ENCODE measurements around the gene SYT5.

The SYT5 gene

DNA sequence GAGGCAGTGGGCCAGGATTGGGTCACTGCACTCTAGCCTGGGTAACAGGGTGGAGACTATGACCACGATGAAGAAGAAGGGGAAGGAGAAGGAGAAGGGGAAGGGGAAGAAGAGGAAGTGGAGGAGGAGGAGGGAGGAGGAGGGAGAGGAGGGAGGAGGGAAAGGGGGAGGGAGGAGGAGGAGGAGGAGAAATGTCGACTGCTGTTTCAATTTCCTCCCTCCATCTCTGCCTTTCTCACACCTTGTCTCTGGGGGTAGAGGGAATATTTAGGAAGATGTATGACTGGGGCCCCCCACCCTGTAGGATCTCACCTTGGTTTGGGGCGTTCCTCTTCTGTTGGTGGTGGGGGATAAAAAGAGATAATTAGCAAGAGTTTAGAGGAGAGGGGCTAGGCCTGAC, 34.9 kb downstream of the SYT5 start:
- no peak for DNase-seq

DNA sequence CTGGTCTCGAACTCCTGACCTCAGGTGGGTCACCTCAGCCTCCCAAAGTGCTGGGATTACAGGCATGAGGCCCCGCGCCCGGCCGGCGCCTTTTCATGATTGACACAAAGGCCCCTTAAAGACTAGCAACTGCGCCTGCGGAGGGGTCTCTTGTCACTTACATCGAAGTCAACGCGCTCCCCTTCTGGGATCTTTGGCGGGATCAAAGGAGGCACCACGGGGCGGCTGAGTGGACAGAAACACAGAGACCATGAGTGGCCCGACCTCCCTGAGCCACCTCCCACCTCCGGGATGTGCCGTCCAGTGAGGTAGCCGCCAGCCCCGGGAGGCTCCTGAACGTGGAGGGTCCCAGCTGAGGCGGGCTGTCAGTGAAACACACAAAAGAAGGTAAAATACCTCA, 38.4 kb downstream of the SYT5 start:
- no peak for DNase-seq

DNA sequence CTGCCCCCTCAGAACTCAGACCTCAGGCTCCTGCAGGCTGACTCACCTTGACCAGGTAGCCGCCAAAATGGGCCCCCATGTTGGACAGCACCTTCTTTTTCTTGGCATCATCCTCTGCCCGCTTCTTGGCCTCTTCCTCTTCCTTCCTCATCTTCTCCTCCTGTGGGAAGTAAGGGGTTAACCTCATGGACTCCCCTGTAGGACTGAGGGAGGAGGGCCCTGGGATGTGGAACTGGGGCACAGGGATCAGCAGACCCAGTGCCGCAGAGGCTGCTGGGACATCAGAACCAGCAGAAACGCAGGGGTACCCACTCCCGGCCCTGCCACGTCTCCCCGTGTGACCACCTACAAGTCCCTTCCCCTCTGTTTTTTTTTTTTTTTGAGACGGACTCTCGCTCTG, 42.2 kb downstream of the SYT5 start:
- DNase-seq, result no peak

DNA sequence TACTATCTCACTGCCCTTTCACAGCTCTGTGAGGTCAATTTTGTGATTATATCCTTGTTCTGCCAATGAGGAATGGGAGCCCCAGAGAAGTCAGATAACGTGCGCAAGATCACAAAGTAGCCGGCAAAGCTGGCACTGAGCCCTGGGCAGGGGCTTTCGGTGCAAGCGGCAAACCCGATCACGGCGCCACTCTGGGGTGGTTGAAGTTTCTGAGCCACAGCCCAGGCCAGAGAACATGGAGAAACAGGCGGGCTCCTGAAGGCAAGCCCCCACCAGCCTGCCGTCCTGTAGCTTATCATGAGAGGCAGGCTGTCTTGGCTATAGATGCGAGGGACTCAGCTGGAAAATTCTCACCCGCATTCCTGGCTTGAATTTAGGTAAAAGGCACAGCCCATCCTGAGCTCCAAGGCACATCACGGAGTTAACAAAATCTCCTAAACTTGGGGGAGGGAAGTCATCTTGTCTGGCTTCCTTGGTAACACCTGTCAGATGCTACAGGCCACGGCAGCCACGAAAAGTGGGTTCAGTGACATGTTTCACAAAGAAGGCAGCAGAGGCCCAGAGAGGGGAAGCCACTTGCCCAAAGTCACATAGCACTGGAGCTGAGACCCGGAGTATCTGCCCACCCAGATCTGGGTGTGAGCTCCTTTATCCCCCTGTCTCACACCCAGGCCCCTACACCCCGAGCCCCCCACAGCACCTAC, 43.5 kb downstream of the SYT5 start:
- no peak for DNase-seq

DNA sequence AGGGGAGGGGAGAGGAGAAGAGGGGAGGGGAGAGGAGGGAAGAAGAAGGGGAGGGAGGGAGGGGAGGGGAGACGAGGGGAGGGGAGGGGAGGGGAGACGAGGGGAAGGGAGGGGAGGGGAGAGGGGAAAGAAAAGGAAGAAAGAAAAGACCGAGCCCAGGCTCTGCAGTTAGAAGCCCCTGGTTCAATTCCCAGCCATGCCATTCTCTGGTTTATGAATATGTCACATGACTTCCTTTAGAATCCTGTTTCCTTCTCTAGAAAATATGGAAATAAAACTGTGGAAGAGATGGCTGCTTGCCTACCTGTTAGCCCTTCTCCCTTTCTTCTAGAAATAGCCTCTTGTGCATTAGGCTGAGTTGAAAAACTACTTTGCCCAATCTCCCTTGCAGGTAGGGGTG, 45.4 kb downstream of the SYT5 start:
- no peak for DNase-seq

DNA sequence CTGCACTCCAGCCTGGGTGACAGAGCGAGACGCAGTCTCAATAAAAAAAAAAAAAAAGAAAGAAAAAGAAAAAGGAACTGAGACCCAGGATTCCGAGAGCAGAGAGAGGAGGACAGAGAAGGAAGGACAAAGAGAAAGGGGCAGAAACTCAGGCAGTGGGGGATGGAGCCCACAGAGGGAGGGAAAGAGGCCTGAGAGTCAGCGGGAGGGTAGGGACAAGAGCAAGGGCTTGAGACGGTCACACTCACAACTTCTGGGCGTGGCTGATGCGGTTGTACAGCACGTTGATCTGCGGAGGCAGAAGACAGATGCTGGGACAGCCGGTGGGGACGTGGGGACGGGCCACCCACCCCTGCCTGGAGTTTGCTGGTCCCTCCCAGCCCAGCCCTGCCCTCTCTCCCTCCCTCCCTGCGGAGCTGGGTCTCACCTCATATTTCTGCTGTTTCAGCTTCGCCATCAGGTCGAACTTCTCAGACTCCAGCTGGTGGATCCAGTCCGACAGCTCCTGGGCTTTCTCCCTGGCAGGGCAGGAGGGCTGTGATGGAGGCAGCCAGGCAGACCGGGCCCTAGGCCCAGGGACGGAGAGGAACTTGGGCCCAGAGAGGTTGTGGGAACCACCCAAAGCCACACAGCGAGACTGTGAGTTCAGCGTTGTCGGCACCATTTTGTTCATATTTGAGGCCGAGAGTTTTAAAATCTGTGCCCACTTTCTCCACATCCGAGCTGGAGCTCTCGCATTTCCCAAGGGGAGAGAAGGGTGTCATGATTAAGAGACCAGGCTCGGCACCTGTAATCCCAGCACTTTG, 46.2 kb downstream of the SYT5 start:
- DNase-seq, result no peak

DNA sequence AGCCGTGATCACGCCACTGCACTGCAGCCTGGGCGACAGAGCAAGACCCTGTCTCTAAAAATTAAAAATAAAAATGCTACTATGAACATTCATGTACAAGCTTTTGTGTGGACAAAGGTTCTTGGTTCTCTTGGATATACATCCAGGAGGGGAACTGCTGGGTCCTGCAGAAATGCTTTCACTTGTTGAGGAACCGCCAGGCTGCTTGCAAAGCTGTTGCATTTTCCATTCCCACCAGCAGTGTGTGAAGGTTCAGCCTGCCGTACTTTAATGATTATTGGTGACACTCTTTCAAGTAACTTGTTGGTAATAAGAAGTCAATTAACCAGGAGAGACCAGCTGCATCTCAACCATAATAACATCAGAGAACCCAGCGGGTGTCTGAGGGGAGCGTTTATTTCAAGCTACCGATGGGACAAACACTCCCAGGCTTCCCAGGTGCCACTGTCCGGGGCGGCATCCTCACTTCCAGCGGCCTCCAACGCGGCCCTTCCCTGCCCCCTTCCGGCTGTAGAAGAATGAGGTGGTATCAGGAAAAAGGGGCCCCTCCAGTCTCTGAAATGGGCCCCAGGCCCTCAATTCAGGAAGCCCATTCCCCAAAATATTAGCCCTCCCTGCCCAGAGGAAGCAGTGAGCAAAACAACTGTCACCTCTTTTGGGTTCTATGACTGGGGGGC, 47.5 kb downstream of the SYT5 start:
- DNase-seq, result no peak

DNA sequence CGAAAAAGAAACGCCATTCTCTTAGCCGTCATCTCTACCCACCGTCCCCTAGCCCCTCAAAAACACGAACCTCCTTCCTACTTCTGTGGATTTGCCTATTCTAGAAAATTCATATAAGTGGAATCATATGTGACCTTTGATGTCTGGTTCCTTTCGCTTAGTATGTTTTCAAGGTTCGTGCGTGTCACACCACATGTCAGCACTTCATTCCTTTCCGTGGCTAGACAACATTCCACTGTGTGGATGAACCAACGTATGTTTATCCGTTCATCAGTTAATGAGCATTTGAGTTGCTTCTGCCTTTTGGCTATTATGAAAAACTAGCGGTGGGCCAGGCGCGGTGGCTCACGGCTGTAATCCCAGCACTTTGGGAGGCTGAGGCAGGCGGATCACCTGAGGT, 48.7 kb downstream of the SYT5 start:
- DNase-seq, result no peak
